ENCODE data around the gene AMN. TPM values are rescaled to one million over a fixed set of nuclear protein-coding genes. Genes with fewer than 3 reads are reported as not detected.

AMN gene
- polyA plus RNA-seq, 1 donor from 2014 or later = 0.15 TPM

DNA sequence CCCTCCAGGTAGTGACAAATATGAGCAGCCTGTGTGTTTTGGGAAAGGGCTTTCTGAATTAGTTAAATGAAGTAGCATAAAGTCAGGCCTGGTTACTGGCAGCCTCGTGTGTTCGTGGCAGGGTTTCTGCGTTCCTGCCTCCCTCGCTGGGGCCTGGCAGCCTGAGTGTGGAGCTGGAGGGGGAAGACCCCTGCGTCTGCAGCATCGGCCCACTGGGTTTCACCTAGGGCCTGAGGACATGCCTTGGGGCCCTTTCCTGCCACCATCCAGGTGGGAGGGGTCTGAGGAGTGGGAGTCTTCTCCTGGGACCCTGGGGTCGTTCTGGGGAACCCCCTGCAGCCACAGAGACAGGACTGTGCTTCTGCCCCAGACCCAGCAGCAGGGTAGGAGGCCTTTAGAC is 20.4 kb upstream of the AMN start:
- no peaks in the 10 kb centered on the region for H4K20me1 ChIP-seq (ENCODE audit: insufficient read depth)
- no peak overlapping the region for H3K27ac ChIP-seq (ENCODE audit: low read length)
- H3K79me2 ChIP-seq (replicated peaks; ENCODE audit: insufficient read depth, low read length) = no peaks in the 10 kb centered on the region
- H3K27me3 ChIP-seq (ENCODE audit: insufficient read depth, low read depth, low read length) = no peaks in the 10 kb centered on the region
- H3K4me2 ChIP-seq (ENCODE audit: low read length) = no peak overlapping the region
- no peak overlapping the region for H3K9ac ChIP-seq (ENCODE audit: low read length)
- TF ChIP-seq TAF1 (IDR thresholded peaks at IDR 0.05; ENCODE audit: low read depth) (no peak), POLR2AphosphoS5 (IDR thresholded peaks at IDR 0.05) (no peak), MXI1 (conservative IDR thresholded peaks at IDR 0.05; ENCODE audit: poor library complexity, severe bottlenecking) (no peak), EP300 (conservative IDR thresholded peaks at IDR 0.05; ENCODE audit: poor library complexity, severe bottlenecking) (no peak), EZH2 (IDR thresholded peaks at IDR 0.05; ENCODE audit: borderline replicate concordance, insufficient read depth, low read length, poor library complexity, severe bottlenecking) (no peak), SMC3 (conservative IDR thresholded peaks at IDR 0.05; ENCODE audit: poor library complexity) (no peak), RAD21 (conservative IDR thresholded peaks at IDR 0.05) (no peak)
- TF ChIP-seq, protein P1, sequence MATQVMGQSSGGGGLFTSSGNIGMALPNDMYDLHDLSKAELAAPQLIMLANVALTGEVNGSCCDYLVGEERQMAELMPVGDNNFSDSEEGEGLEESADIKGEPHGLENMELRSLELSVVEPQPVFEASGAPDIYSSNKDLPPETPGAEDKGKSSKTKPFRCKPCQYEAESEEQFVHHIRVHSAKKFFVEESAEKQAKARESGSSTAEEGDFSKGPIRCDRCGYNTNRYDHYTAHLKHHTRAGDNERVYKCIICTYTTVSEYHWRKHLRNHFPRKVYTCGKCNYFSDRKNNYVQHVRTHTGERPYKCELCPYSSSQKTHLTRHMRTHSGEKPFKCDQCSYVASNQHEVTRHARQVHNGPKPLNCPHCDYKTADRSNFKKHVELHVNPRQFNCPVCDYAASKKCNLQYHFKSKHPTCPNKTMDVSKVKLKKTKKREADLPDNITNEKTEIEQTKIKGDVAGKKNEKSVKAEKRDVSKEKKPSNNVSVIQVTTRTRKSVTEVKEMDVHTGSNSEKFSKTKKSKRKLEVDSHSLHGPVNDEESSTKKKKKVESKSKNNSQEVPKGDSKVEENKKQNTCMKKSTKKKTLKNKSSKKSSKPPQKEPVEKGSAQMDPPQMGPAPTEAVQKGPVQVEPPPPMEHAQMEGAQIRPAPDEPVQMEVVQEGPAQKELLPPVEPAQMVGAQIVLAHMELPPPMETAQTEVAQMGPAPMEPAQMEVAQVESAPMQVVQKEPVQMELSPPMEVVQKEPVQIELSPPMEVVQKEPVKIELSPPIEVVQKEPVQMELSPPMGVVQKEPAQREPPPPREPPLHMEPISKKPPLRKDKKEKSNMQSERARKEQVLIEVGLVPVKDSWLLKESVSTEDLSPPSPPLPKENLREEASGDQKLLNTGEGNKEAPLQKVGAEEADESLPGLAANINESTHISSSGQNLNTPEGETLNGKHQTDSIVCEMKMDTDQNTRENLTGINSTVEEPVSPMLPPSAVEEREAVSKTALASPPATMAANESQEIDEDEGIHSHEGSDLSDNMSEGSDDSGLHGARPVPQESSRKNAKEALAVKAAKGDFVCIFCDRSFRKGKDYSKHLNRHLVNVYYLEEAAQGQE (IDR thresholded peaks at IDR 0.05; ENCODE audit: borderline replicate concordance) = no peak
- TF ChIP-seq, protein P2, sequence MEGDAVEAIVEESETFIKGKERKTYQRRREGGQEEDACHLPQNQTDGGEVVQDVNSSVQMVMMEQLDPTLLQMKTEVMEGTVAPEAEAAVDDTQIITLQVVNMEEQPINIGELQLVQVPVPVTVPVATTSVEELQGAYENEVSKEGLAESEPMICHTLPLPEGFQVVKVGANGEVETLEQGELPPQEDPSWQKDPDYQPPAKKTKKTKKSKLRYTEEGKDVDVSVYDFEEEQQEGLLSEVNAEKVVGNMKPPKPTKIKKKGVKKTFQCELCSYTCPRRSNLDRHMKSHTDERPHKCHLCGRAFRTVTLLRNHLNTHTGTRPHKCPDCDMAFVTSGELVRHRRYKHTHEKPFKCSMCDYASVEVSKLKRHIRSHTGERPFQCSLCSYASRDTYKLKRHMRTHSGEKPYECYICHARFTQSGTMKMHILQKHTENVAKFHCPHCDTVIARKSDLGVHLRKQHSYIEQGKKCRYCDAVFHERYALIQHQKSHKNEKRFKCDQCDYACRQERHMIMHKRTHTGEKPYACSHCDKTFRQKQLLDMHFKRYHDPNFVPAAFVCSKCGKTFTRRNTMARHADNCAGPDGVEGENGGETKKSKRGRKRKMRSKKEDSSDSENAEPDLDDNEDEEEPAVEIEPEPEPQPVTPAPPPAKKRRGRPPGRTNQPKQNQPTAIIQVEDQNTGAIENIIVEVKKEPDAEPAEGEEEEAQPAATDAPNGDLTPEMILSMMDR (IDR thresholded peaks at IDR 0.05; ENCODE audit: poor library complexity, severe bottlenecking) = no peak
- H3K9me2 ChIP-seq (ENCODE audit: insufficient read depth, low read length) = no peaks in the 10 kb centered on the region
- no peak overlapping the region for H2AFZ ChIP-seq (ENCODE audit: low read depth, low read length)
- H3K4me3 ChIP-seq (ENCODE audit: low read length) = no peak overlapping the region
- H3F3A ChIP-seq (ENCODE audit: insufficient read depth, low read length, poor library complexity, severe bottlenecking) = no peaks in the 10 kb centered on the region
- H3K36me3 ChIP-seq (ENCODE audit: insufficient read depth, low read length) = peaks cover 7% of the 10 kb centered on the region
- no peaks in the 10 kb centered on the region for H3K9me3 ChIP-seq (ENCODE audit: low read length)

DNA sequence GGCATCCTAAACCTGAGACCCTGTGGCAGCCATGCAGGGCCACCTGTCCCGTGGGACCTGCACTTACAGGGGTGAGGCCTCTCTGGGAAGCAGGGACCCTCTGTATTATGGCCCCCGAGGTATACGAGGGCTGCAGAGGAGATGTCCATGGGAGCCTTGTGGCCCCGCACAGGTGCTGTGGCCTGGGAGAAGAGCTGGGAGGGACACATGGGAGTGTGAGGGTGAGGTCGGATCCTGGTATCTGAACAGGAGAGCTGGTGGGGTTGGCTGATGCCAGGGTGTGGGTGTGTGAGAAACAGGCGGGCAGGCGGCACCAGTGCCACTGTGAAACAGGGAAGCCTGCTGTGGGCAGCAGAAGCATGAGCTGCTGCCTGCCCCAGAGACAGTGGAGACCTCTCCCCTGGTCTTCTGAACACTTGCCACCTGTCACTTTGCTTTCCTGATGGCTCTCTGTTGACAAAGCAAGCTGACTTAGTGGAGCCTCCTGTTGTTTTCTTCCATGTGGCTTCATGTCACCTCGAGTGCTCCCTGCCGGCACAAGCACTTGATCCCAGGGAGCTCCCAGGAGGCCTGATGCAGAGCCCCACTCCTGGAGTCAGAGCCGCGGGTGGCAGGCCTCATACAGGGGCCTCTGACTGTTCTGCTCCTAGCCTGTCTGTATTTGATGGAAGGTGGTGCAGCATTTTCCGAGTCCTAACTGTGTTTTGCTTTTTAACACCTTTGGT is 19.8 kb upstream of the AMN start:
- Histone ChIP-seq H3K27ac (ENCODE audit: low read length) (no peak overlapping the region), H3F3A (ENCODE audit: insufficient read depth, low read length, poor library complexity, severe bottlenecking) (no peaks in the 10 kb centered on the region), H4K20me1 (ENCODE audit: insufficient read depth) (no peaks in the 10 kb centered on the region), H3K4me3 (ENCODE audit: low read length) (no peak overlapping the region), H3K9me3 (ENCODE audit: low read length) (no peaks in the 10 kb centered on the region), H3K79me2 (replicated peaks; ENCODE audit: insufficient read depth, low read length) (no peaks in the 10 kb centered on the region), H3K27me3 (ENCODE audit: insufficient read depth, low read depth, low read length) (no peaks in the 10 kb centered on the region), H3K9me2 (ENCODE audit: insufficient read depth, low read length) (no peaks in the 10 kb centered on the region), H3K9ac (ENCODE audit: low read length) (no peak overlapping the region), H3K36me3 (ENCODE audit: insufficient read depth, low read length) (peaks cover 7% of the 10 kb centered on the region), H2AFZ (ENCODE audit: low read depth, low read length) (no peak overlapping the region), H3K4me2 (ENCODE audit: low read length) (no peak overlapping the region)
- TF ChIP-seq MXI1 (conservative IDR thresholded peaks at IDR 0.05; ENCODE audit: poor library complexity, severe bottlenecking) (no peak), SMC3 (conservative IDR thresholded peaks at IDR 0.05; ENCODE audit: poor library complexity) (no peak), EZH2 (IDR thresholded peaks at IDR 0.05; ENCODE audit: borderline replicate concordance, insufficient read depth, low read length, poor library complexity, severe bottlenecking) (no peak), TAF1 (IDR thresholded peaks at IDR 0.05; ENCODE audit: low read depth) (no peak), EP300 (conservative IDR thresholded peaks at IDR 0.05; ENCODE audit: poor library complexity, severe bottlenecking) (no peak)
- TF ChIP-seq, protein P2 (IDR thresholded peaks at IDR 0.05; ENCODE audit: poor library complexity, severe bottlenecking) = no peak
- TF ChIP-seq, protein P1 (IDR thresholded peaks at IDR 0.05; ENCODE audit: borderline replicate concordance) = no peak
